Measurements from ENCODE around the gene HYAL3. TPM values are rescaled to one million over a fixed set of nuclear protein-coding genes. Genes with fewer than 3 reads are reported as not detected.
"Not testable (repeated sequence)": the region's sequence is repeated elsewhere in the genome, so short reads cannot be mapped to it uniquely, and the experiment has no call there.

The HYAL3 gene
- polyA plus RNA-seq, 1 experiment = 8.5 TPM

DNA sequence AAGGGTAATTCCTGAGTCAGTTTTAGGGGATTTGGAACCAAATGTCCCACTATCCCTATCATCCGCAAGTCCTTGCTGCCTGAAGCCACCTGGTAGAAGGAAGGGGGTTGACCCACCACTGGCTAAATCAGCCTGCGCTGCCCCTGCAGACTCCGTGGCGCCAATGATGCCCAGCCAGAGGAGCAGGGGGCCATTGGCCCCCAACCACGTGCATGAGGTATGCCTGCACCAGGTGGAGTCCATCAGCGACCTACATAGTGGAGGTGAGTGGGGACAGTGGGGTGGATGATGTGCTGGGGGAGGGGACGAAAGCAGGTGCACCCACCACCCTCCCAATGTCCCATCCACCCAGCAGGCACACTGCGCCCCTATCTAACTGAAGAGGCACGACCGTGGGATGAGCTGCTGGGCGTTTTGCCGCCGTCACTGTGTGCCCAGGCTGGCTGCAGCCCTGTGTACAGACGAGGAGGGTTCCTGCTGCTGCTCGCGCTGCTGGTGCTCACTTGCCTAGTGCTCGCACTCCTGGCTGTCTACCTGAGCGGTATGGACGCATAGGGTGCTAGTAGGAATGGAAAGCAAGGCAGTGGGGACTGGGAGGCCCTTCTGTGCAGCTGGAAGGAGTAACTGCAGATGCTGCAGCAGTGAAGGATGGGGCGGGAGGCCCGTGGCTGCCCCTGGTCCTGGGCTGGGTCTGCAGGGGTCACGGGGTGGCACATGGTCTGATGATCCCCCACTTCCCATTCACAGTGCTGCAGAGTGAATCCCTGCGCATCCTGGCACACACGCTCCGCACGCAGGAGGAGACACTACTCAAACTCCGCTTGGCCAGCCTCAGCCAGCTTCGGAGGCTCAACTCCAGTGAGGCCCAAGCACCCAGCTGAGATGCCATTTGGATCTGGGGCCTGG lies 12.6 kb downstream of the HYAL3 start:
- H3K27me3 ChIP-seq (ENCODE audit: control insufficient read depth, insufficient read depth, low read length) = no peaks in the 10 kb centered on the region
- no peak for DNase-seq (ENCODE audit: low read depth)
- H3K36me3 ChIP-seq (ENCODE audit: control insufficient read depth, insufficient read depth, low read length) = peaks cover 31% of the 10 kb centered on the region
- TF ChIP-seq, protein P1, sequence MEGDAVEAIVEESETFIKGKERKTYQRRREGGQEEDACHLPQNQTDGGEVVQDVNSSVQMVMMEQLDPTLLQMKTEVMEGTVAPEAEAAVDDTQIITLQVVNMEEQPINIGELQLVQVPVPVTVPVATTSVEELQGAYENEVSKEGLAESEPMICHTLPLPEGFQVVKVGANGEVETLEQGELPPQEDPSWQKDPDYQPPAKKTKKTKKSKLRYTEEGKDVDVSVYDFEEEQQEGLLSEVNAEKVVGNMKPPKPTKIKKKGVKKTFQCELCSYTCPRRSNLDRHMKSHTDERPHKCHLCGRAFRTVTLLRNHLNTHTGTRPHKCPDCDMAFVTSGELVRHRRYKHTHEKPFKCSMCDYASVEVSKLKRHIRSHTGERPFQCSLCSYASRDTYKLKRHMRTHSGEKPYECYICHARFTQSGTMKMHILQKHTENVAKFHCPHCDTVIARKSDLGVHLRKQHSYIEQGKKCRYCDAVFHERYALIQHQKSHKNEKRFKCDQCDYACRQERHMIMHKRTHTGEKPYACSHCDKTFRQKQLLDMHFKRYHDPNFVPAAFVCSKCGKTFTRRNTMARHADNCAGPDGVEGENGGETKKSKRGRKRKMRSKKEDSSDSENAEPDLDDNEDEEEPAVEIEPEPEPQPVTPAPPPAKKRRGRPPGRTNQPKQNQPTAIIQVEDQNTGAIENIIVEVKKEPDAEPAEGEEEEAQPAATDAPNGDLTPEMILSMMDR (IDR thresholded peaks at IDR 0.05; ENCODE audit: insufficient read depth, low read depth, low read length) = no peak
- CTCF ChIA-PET = no interaction called here
- no peak overlapping the region for H3K4me3 ChIP-seq (ENCODE audit: low read depth, low read length)
- POLR2A ChIA-PET = no interaction called here

DNA sequence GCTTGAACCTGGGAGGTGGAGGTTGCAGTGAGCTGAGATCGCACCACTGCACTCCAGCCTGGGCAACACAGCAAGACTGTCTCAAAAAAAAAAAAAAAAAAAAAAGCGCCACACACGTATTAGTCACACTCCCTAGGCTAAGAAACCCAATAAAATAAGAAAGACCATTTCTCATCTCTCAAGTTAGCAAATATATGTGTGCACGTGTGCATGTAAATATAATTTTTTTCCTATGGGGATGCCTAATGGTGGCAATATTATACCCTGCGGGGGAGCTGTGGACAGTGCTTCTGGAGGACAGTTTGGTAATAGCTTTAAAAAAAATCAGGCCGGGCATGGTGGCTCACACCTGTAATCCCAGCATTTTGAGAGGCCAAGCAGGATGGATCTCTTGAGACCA lies 15.1 kb downstream of the HYAL3 start:
- CTCF ChIA-PET = interaction anchor here (0.7 kb wide), 1 partner anchor 258 kb away, joined by 3 read pairs; no protein-coding TSS in a partner anchor
- not testable (repeated sequence) for DNase-seq (ENCODE audit: low read depth); H3K27me3 ChIP-seq (ENCODE audit: control insufficient read depth, insufficient read depth, low read length); H3K4me3 ChIP-seq (ENCODE audit: low read depth, low read length)
- POLR2A ChIA-PET = interaction anchor here (0.7 kb wide), 1 partner anchor 480 kb away, joined by 15 read pairs; no protein-coding TSS in a partner anchor
- peaks cover 18% of the 10 kb centered on the region for H3K36me3 ChIP-seq (ENCODE audit: control insufficient read depth, insufficient read depth, low read length)

DNA sequence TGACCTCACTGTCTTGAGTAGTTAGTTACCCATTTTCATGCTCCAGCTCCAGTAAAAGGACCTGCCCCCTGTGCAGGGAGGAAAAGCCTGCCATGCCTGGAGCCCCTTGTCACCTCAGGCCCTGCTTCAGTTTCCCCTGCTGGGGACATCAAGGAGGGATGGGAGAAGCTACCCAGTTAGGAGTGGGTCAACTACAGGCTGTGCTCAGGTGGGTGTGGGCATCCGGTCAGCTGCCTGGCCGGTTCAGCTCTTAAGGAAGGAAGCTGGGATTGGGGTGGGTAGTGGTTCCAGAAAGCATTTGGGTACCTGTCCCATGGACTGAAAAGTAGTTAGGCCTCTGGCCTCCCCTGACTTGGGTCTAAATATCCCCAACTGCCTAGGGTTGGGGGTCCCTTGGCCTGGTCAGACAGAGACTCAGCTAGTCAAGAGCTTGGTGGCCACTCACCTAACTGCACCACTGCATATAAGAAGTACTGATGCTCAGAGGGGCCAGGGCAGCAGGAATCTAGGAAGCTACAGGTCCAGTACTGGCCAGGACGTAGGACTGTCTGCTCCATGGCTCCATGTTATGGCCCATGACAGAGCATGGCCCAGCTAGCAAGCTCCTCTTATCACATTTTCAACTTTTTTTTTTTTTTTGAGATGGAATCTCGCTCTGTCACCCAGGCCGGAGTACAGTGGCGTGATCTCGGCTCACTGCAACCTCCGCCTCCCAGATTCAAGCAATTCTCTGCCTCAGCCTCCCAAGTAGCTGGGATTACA lies 19.8 kb downstream of the HYAL3 start:
- ChIA-PET POLR2A (interaction anchor here (0.6 kb wide), 2 partner anchors 13 to 68 kb away, joined by 4 to 6 read pairs; no protein-coding TSS in a partner anchor), CTCF (interaction anchor here (0.6 to 5.6 kb wide), 9 partner anchors 10 to 85 kb away, joined by 3 to 23 read pairs (median 4); partner anchors contain the start of genes HYAL2 and SEMA3B)
- TF ChIP-seq, protein P1 (IDR thresholded peaks at IDR 0.05; ENCODE audit: insufficient read depth, low read depth, low read length) = no peak
- Histone ChIP-seq H3K27me3 (ENCODE audit: control insufficient read depth, insufficient read depth, low read length) (no peaks in the 10 kb centered on the region), H3K36me3 (ENCODE audit: control insufficient read depth, insufficient read depth, low read length) (peaks cover 22% of the 10 kb centered on the region), H3K4me3 (ENCODE audit: low read depth, low read length) (no peak overlapping the region)
- DNase-seq (ENCODE audit: low read depth) = no peak

DNA sequence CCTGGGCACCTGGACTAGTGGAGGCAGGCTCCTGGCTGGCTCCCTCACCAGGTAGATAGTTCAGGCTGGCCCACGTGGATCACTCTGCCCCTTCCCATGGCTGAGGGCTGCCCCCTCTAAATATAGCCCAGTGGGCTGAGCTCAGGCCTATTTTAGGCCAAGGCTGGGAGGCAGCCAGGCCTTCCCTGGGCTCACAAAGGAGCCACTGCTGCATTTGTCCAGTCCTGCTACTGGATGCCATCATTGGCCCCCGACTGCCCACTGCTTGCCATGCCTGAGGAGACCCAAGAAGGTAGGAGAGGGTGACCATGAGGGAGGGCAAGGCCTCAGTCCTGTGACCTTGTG lies 20.4 kb downstream of the HYAL3 start, which contains the start of gene LSMEM2:
Gene LSMEM2, plus strand, starts transcription at position 208 of the 345 bp plus-strand sequence. Its CDS starts 27 bp downstream, at position 235.
- no peak for DNase-seq (ENCODE audit: low read depth)
- H3K27me3 ChIP-seq (ENCODE audit: control insufficient read depth, insufficient read depth, low read length) = no peaks in the 10 kb centered on the region
- POLR2A ChIA-PET = no interaction called here
- H3K4me3 ChIP-seq (ENCODE audit: low read depth, low read length) = no peak within 1 kb of the TSS
- H3K36me3 ChIP-seq (ENCODE audit: control insufficient read depth, insufficient read depth, low read length) = peaks cover 26% of the 10 kb centered on the region
- TF ChIP-seq, protein P1 (IDR thresholded peaks at IDR 0.05; ENCODE audit: insufficient read depth, low read depth, low read length) = no peak
- CTCF ChIA-PET = interaction anchor here (0.6 to 5.6 kb wide), 9 partner anchors 10 to 336 kb away, joined by 3 to 23 read pairs (median 4); partner anchors contain the start of genes HYAL2 and SEMA3B

DNA sequence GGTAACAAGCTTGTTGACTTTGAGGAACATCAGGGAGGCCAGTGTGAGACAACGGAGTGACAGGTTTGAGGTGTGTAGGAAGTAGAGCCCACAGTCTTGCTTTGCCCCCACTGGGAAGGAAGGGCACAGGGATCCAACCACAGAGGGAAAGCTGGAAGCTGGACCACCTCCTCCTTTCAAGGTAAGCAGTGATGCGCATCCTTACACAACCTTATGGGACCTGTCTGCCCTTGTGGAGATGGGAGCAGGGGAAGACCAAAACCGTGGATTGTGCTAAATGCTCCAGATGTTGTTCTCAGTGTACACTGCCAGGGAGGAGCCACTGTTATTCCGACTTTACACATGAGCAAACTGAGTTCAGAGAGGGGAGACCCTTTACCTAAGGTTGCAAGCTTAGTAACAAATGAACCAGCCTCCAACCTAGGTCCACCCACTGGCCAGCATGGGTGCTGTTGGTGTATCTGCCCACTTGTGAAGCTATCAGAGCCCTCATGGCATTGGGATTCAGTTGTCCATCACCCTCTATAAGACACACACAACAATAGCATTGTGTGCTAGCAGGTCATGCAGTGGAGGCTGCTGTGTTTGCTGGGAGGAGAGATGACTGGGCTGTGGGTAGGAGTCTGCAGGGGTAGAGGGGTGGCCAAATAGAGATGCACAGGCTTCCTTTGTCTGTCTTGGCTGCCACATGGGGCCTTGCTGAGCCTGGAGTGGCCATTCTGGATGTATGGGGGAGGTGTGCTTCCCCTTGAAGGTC lies 20.9 kb downstream of the HYAL3 start:
- Histone ChIP-seq H3K36me3 (ENCODE audit: control insufficient read depth, insufficient read depth, low read length) (peaks cover 30% of the 10 kb centered on the region), H3K27me3 (ENCODE audit: control insufficient read depth, insufficient read depth, low read length) (no peaks in the 10 kb centered on the region), H3K4me3 (ENCODE audit: low read depth, low read length) (no peak overlapping the region)
- TF ChIP-seq, protein P1 (IDR thresholded peaks at IDR 0.05; ENCODE audit: insufficient read depth, low read depth, low read length) = no peak
- DNase-seq (ENCODE audit: low read depth) = no peak
- CTCF ChIA-PET = interaction anchor here (0.6 to 5.6 kb wide), 8 partner anchors 9 to 336 kb away, joined by 3 to 23 read pairs (median 7); partner anchors contain the start of gene SEMA3B
- POLR2A ChIA-PET = no interaction called here

All from BJ (cell line).